Measurements from ENCODE around the gene UBE2C.
"Not testable (repeated sequence)": the region's sequence is repeated elsewhere in the genome, so short reads cannot be mapped to it uniquely, and the experiment has no call there.

Gene UBE2C

DNA sequence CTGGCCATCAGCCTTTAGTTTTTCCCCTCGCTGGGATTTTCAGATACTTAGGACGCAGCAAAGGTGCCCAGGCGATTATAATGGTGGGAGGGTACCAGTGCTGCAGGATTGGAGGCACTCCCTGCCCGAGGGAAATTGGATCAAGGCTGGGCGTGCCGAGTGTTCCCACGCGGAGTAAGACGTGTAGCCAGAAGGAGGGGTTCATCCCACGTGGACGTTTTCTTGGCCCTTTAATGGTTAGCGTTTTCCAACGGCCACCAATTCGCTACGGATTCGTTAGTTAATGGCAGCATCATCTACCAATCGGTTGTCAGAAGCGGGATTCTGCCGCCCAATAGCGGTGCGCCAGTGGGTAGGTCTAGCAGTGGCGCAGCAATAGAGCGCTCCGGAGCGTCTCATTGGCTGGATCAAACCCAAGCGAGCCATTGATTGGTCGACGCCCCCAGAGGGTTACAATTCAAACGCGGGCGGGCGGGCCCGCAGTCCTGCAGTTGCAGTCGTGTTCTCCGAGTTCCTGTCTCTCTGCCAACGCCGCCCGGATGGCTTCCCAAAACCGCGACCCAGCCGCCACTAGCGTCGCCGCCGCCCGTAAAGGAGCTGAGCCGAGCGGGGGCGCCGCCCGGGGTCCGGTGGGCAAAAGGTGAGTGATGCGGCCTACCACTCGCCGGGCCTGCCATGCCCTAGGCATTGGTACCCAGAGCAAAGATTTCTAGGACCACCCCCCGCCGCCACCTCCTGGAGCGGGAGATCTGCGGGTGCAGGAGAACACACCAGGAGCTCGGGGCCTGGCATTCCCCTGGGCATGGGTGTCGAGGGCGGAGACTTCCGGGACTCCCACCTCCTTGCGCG is at the start of gene UBE2C:
UBE2C (plus strand) TSS at position 488 of the 849 bp plus-strand sequence; CDS start at position 540, 52 bp downstream.
- DNase-seq = peak; percentile 93 to 100 (median 98)
- intact Hi-C loops (cut with DNase I) = loop anchor here (10.0 kb wide), 1 partner anchor 122 kb away; the partner anchor contains the start of gene PCIF1

DNA sequence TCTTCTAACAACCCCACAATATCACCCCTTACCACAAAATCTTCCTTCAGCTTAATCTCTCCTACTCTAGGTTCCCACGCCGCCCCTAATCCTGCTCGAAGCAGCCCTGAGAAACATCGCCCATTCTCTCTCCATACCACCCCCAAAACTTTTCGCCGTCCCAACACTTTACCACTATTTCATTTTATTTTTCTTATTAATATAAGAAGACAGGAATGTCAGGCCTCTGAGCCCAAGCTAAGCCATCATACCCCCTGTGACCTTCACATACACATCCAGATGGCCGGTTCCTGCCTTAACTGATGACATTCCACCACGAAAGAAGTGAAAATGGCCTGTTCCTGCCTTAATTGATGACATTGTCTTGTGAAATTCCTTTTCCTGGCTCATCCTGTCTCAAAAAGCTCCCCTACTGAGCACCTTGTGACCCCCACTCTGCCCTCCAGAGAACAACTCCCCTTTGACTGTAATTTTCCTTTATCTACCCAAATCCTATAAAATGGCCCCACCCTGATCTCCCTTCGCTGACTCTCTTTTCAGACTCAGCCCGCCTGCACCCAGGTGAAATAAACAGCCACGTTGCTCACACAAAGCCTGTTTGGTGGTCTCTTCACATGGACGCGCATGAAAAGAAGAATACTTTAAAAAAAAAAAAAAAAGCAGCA is 47.7 kb upstream of the UBE2C start:
- DNase-seq; intact Hi-C loops (cut with DNase I): not testable (repeated sequence)

DNA sequence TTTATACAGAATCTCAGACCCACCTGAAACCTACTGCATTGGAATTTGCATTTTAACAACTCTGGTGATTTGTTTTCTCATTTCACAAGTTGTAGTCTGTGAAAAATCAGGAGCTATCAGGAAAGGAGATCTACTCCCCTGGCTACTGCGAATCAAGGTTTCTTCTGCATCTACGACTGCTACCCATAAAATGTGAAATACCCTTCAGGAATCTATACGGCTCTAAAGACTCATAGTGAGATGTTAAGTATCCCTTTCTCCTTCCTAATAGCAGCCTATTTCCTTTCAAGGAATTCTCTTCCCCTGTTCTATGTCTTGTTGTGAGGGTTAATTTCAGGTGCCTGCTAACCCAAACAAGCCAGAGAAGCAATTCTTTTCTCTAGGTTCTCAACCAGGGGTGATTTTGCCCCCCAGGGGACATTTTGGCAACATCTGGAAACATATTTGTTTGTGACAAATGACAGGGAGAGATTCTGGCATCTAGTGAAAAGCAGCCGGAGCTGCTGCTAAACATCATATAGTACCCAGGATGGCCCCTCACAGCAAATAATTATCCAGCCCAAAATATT is 47.1 kb upstream of the UBE2C start:
- intact Hi-C loops (cut with DNase I) = no loop called here

DNA sequence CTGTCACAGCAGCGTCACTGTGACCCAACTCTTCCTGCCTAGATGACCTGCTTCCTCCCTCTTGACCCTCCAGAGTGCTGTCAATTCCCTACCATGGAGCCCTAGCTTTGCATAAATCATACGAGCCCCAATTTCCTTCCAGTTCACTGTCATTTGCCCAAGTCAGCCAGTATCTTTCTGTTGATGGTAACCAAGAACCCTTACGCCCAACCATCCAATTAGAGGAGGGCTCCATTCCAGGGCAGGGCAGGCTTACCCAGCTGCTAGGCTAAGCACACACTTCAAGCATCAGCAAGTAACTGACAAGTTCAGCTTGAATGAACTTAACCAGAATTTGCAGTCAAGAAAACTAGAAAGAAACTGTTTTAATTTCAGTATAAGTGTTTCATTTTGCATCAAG is 46.5 kb upstream of the UBE2C start:
- intact Hi-C loops (cut with DNase I) = no loop called here

More for the DNA sequence above, 47.1 kb upstream of the UBE2C start:
- no peak for DNase-seq

DNA sequence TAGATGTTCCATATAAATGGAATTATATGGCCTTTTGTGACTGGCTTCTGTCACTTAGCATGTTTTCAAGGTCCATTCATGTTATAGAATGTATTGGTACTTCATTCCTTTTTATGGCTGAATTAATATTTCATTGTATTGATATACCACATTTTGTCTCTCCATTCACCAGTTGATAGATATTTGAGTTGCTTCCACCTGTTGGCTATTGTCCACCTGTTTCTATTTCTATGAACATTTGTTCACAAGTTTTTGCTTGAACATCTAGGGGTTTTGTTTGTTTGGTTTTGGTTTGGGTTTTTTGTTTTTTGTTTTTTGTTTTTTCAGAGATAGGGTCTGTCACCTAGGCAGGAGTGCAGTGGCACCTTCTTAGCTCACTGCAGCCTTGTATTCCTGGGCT is 44.0 kb upstream of the UBE2C start:
- intact Hi-C loops (cut with DNase I) = no loop called here
- no peak for DNase-seq

More for the DNA sequence above, 46.5 kb upstream of the UBE2C start:
- DNase-seq = no peak

GRCh38 chr20:45771182-45771759 is 41.2 kb upstream of the UBE2C start:
- peak; percentile 29 to 94 (median 84) for DNase-seq
- intact Hi-C loops (cut with DNase I) = loop anchor here (5.0 kb wide), 1 partner anchor 449 kb away; no protein-coding TSS in a partner anchor

DNA sequence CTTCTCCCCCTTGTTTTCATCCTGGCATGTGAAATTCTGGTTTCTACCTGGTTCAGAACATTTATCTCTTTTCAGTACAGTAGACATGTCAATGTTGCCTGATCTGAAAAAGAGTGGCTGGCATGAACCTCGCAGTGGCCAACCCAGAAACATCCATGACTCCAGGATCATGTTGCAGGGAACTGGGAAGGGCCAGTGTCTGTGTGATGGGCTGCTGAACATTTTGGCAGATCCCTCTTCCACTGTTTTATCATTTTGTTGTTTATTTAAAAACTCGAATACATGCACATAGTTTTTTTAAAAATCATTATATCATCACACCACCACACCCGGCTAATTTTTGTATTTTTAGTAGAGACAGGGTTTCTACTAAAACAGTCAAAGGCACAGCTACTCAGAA is 39.8 kb upstream of the UBE2C start:
- intact Hi-C loops (cut with DNase I) = loop anchor here (5.0 kb wide), 1 partner anchor 450 kb away; no protein-coding TSS in a partner anchor
- DNase-seq = no peak

DNA sequence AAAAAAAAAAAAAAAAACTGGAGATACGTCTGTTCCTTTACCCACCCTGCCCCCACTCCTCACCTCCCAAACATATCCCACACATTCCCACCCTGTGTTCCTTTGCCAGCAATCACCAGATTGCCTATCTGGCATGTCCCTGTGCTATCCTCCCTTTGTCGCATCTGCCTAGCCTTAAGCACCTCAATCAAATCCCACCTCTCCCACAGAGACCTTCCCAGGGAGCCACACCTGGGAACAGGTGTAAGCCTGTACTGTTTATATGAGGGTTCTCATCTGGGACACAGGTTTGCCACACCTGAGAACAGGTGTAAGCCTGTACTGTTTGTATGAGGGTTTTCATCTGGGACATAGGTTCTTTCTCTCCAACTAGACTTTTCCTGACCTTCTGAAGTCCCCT is 37.5 kb upstream of the UBE2C start:
- intact Hi-C loops (cut with DNase I) = loop anchor here (5.0 kb wide), 1 partner anchor 453 kb away; no protein-coding TSS in a partner anchor

DNA sequence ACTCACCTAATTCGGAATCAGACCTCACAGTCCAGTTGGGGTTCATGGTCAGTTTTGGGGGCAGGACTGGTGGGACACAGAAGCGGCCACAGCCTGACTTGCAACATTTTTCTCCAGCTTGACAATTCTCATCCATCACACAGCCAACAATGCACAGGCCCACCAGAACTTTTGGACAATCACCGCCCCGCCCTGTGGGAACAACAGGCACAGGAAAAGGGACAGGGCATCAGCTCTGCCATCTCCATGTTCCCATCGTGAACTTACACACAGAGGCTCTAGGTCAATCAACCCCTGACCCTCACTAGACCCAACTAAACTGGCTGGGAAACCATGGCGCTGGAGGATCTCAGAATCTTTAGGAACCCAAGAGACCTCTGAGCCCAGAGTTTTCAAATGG is 37.0 kb upstream of the UBE2C start:
- no peak for DNase-seq
- intact Hi-C loops (cut with DNase I) = no loop called here

More for the DNA sequence above, 37.5 kb upstream of the UBE2C start:
- no peak for DNase-seq

- DNase-seq = no peak
- intact Hi-C loops (cut with DNase I) = no loop called here
These were observed 35.5 kb upstream of the UBE2C start for GRCh38 chr20:45776931-45777330.

- DNase-seq = peak in 12 of 42 donors; percentile 14 to 71 (median 34)
- intact Hi-C loops (cut with DNase I) = no loop called here
These were observed 33.2 kb upstream of the UBE2C start for GRCh38 chr20:45779011-45779915.

GRCh38 chr20:45780159-45780558 is 32.3 kb upstream of the UBE2C start:
- DNase-seq = no peak
- intact Hi-C loops (cut with DNase I) = no loop called here

GRCh38 chr20:45781391-45781931 is 31.0 kb upstream of the UBE2C start:
- DNase-seq = no peak
- intact Hi-C loops (cut with DNase I) = no loop called here

- intact Hi-C loops (cut with DNase I) = no loop called here
- DNase-seq = no peak
These were observed 29.6 kb upstream of the UBE2C start for GRCh38 chr20:45782890-45783289.

GRCh38 chr20:45783656-45784294 is 28.7 kb upstream of the UBE2C start:
- peak in 37 of 42 donors; percentile 3 to 63 (median 36) for DNase-seq
- intact Hi-C loops (cut with DNase I) = no loop called here

DNA sequence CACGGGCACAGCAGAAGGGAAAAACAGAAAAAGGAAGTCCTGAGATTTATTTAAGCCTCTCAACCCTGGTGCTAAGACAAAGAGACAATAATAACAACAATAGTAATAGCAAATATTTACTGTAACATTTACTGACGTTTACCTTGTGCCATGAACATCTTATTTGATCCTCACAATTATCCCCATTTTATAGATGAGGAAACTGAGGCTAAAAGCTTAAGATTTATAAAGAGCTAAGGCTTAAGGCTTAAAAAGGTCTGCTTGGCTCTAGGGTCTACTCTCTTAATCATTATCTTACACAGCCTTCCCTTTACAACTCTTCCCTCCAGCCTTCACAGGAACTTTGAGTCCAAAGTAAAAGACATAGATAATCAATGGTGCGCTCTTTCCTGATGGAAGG is 24.1 kb upstream of the UBE2C start:
- intact Hi-C loops (cut with DNase I) = no loop called here
- no peak for DNase-seq

DNA sequence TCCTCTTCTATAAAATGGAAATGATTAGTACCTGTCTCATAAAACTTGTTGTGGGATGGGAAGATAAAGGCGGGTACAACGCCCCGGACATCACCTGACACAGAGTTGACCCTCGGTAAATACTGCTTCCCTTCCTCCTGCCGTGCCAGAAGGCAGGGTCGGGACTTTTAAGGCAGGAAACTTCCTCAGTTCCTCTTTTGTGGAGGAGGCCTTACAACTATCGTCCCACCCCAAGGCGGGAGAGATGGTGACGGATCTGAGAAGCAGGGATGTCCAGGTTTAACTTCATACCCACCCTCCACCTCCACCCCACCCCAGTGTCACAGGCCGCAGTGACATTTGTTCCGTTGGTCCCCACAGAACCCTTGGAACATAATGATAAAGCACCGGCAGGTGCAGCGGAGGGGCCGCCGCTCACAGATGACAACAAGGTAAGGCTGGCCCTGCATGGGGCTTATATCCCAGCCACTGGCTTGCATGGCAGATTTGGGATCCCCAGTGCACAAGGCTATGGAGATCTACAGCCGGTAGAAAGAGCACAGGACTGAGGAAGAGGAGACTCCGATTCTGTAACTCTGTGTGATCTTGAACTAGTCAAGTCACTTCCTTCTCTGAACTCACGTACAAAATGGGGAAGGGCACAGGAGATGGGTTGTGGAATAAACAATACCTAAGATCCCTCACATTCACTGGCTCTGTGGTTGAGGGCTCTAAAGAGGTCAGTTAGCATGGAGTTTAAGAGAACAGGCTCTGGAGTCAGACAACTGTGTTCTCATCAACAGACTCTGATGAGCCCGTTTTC is 19.9 kb upstream of the UBE2C start:
- DNase-seq = peak in 13 of 42 donors; percentile 6 to 44 (median 18)
- intact Hi-C loops (cut with DNase I) = no loop called here
